Ecto neural progenitor cell (in vitro differentiated cells): ENCODE measurements around the gene EED.
"Not testable (repeated sequence)": the region's sequence is repeated elsewhere in the genome, so short reads cannot be mapped to it uniquely, and the experiment has no call there.

Experiments used
- DNase-seq: peaks from one replicate; pipeline ENCODE4 v3.0.0-alpha.2; 2018; ENCODE audit warnings: low spot score

Gene EED

GRCh38 chr11:86218125-86219084 is 26.1 kb upstream of the EED start:
- DNase-seq: peak; percentile 70

GRCh38 chr11:86219311-86220193 is 25.0 kb upstream of the EED start:
- no peak for DNase-seq

- DNase-seq: no peak
Observed at GRCh38 chr11:86220653-86221052, 23.9 kb upstream of the EED start.

GRCh38 chr11:86222081-86222480 is 22.5 kb upstream of the EED start:
- no peak for DNase-seq

DNA sequence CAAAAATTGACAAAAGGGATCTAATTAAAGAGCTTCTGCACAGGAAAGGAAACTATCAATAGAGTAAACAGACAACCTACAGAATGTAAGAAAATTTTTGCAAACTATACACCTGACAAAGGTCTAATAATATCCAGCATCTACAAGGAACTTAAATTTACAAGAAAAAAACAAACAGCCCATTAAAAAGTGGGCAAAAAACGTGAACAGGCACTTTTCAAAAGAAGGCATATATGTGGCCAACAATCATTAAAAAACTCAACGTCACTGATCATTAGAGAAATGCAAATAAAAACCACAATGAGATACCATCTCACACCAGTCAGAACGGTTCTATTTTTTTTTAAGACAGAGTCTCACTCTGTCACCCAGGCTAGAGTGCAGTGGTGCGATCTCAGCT is 20.0 kb upstream of the EED start:
- DNase-seq: not testable (repeated sequence)

- not testable (repeated sequence) for DNase-seq
Observed at GRCh38 chr11:86225344-86225743, 19.2 kb upstream of the EED start.

GRCh38 chr11:86228269-86229038 is 16.1 kb upstream of the EED start:
- DNase-seq: no peak

- not testable (repeated sequence) for DNase-seq
Observed at GRCh38 chr11:86229039-86229330, 15.6 kb upstream of the EED start.

GRCh38 chr11:86230179-86230804 is 14.3 kb upstream of the EED start:
- no peak for DNase-seq

- DNase-seq: no peak
Observed at GRCh38 chr11:86230921-86231434, 13.6 kb upstream of the EED start.

DNA sequence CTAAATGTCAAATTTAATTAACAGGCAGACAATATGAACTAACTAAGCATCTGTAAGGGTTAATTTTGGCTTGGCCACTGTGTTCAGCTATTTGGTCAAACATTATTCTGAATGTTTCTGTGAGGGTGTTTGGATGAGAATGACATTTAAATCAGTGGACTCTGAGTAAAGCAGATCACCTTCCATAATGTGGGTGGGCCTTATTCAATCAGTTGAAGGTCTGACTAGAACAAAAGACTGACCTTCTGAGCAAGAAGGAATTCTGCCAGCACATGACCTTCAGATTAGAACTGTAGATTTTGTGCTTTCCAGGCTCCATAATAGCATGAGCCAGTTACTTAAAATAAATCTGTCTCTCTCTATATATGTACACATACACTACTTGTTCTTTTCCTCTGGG is 12.0 kb upstream of the EED start:
- no peak for DNase-seq

- DNase-seq: no peak
Observed at GRCh38 chr11:86234831-86235461, 9.6 kb upstream of the EED start.

DNA sequence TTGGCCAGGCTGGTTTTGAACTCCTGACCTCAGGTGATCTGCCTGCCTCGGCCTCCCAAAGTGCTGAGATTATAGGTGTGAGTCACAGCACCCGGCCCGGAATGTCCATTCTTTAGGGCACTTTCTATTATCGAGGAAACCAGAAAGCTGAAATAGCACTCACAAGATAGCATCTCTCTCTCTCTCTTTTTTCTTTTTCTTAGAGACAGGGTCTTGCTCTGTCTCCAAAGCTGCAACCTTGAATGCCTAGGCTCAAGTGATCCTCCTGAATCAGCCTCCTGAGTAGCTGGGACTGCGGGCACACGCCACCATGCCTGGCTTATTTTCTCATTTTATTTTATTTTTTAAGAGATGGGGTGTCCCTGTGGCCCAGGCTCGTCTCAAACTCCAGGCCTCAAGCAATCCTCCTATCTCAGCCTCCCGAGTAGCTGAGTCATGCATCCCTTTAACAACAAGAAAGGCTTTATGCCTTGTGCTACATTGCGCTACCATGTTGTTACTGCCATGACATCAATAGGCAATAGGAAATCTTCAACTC is 7.2 kb upstream of the EED start:
- no peak for DNase-seq

- no peak for DNase-seq
Observed at GRCh38 chr11:86240164-86240563, 4.4 kb upstream of the EED start.

DNA sequence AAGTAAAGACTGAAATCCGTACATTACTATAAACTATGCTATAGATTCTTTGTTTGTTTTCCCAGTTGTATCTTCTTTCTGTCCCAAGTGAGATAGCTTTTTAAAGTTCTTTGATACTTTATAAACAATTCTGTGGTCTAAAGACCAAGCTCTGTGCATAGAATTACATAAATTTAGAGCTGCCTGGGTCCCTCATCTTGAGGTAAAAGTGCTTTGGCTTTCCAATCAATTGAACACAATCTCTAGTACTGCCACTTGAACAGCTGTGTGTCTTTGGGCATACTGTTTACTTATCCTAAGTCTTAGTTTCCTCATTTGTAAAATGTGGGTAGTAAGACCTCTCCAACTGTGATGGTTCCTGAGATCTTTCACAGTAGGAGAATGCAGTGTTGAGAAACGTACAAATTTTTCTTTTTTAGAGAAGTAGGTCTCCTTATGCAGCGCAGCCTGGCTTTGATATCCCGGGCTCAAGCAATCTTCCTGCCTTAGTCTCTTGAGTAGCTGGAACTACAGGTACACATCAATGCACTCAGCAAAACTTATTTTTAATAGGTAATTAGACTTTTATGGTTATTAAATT is 2.5 kb upstream of the EED start:
- no peak for DNase-seq

DNA sequence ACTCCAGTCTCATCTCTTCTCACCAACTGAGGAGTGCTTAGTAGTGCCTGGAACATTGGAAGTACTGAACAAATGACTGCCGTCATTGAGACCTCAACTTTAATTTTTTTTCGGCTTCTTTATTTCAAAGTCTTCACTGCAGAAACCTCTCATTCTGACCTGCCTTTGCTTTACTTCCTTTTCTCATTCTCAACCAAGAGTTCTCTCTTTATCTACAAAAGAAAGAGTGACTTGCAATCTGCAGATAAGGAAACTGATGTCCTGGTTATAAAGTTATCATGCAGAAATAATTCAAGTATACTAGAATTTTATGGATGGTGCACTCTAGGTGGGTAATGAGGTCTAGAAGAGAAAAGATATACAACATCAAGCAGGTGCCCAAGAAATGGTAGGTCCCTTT is 1.2 kb upstream of the EED start:
- DNase-seq: no peak

GRCh38 chr11:86244063-86244521 is 461 bp upstream of the EED start:
- DNase-seq: no peak

DNA sequence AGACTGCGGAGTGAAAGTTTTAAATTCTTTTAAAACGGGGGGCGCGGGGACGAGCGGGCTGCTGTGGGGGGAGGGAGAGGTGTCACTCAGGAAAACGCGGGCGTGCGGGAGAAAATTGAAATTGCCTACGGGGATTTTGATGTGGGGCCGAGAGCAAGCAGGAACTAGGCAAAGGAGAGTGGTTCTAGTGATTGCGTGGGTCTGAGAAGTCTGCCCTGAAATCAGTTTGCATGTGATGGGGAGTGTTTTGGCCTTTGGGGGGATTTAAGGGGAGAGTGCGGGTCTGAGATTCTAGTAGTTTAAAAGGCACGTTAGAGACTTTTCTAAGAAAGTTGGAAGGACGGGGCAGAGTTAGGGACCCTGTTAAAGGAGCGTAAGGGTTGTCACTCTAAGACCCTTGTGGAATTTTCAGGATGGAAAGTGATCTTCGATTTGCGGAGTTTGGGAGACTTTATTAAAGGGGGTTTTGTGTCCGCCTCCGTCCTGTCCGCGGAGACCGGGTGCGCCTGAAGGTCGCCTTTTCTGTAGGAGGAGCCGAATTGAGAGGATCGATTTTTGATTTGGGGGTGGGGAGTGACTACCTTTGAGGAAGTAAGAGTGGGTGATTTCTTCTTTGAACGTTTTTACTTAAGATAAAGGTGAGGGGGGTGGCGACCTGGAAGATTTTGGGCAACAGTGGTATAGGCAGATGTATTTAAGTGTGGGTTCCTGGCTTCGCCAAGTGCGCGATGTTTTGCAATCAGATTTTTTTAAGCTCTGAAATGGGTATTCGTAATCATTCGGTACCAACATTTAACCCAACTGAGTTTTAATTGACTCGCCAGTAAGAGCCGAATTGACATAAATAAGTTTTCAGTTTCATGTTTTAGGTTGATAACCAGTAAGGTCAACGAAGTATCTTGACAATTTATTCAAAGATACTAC is 1.1 kb downstream of the EED start:
- DNase-seq: peak; percentile 54

DNA sequence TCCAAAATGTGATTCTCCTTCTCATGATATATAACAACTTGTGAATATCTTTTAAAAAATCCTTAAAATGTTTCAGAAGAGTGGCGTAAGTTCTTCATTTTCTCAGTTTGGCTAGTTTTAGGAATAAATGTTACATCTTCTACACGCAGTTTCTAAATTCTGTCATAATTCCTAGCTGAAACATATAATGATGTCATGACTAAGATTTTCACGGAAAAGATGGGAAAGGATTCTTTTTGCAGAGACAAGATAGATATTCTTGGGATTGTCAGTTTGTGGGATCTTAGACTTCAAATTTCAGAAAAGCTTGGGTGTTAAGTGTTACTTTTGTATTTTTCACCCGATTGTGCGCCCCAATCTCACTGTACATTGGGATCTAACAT is 1.7 kb downstream of the EED start:
- no peak for DNase-seq
